ENCODE results near the gene GABPA.

DNA sequence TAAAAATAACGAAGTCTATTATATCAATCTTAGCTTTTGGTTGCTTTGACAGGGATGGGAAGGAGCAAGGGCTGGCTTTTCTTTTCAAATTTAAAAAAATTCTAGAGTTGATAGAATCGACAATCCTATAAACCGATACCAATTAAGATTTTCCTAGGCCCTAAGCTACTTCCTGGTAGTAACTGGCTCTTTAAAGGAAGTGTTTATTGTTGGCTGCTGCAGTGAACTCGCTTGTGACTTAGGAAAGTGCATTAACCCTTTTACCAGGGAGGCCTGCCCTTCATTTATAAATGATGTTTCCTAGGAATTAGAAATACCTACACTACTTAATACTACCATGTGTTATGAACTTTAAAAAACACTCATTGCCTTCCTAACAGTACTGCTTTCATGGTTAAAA lies 33.2 kb upstream of the GABPA start:
- TF ChIP-seq, protein P1, sequence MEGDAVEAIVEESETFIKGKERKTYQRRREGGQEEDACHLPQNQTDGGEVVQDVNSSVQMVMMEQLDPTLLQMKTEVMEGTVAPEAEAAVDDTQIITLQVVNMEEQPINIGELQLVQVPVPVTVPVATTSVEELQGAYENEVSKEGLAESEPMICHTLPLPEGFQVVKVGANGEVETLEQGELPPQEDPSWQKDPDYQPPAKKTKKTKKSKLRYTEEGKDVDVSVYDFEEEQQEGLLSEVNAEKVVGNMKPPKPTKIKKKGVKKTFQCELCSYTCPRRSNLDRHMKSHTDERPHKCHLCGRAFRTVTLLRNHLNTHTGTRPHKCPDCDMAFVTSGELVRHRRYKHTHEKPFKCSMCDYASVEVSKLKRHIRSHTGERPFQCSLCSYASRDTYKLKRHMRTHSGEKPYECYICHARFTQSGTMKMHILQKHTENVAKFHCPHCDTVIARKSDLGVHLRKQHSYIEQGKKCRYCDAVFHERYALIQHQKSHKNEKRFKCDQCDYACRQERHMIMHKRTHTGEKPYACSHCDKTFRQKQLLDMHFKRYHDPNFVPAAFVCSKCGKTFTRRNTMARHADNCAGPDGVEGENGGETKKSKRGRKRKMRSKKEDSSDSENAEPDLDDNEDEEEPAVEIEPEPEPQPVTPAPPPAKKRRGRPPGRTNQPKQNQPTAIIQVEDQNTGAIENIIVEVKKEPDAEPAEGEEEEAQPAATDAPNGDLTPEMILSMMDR (IDR thresholded peaks at IDR 0.05), result no peak
- TF ChIP-seq NRF1 (IDR thresholded peaks at IDR 0.05; ENCODE audit: low read depth, low read length) (no peak), PBX3 (IDR thresholded peaks at IDR 0.05) (no peak)
- TF ChIP-seq, protein P2, sequence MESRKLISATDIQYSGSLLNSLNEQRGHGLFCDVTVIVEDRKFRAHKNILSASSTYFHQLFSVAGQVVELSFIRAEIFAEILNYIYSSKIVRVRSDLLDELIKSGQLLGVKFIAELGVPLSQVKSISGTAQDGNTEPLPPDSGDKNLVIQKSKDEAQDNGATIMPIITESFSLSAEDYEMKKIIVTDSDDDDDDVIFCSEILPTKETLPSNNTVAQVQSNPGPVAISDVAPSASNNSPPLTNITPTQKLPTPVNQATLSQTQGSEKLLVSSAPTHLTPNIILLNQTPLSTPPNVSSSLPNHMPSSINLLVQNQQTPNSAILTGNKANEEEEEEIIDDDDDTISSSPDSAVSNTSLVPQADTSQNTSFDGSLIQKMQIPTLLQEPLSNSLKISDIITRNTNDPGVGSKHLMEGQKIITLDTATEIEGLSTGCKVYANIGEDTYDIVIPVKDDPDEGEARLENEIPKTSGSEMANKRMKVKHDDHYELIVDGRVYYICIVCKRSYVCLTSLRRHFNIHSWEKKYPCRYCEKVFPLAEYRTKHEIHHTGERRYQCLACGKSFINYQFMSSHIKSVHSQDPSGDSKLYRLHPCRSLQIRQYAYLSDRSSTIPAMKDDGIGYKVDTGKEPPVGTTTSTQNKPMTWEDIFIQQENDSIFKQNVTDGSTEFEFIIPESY (IDR thresholded peaks at IDR 0.05; ENCODE audit: borderline replicate concordance, low read depth), result no peak

All from SK-N-SH (cell line).